Neural crest cell (in vitro differentiated cells): ENCODE results near the gene FAM170B. TPM values are rescaled to one million over a fixed set of nuclear protein-coding genes. Genes with fewer than 3 reads are reported as not detected.

Experiments
- DNase-seq: peaks from one replicate; pipeline ENCODE4 v3.0.0; 2021; ENCODE audit warnings: low read depth, mixed read lengths, low spot score
- H3K27ac Mint-ChIP-seq: one replicate; pipeline ENCODE4 v1.8.0; 2021; ENCODE audit warnings: mild to moderate bottlenecking, mixed read lengths; ENCODE audit not compliant: unreplicated experiment
- H3K27me3 Mint-ChIP-seq: 2 replicates; pipeline ENCODE4 v1.8.0; 2021; ENCODE audit warnings: low read depth, mild to moderate bottlenecking, mixed read lengths
- H3K36me3 Mint-ChIP-seq: 2 replicates; pipeline ENCODE4 v1.8.0; 2021; ENCODE audit warnings: low read depth, mild to moderate bottlenecking, mixed read lengths
- H3K4me1 Mint-ChIP-seq: 2 replicates; pipeline ENCODE4 v1.8.0; 2021; ENCODE audit warnings: mixed read lengths
- H3K4me3 Mint-ChIP-seq: one replicate; pipeline ENCODE4 v1.8.0; 2021; ENCODE audit warnings: mild to moderate bottlenecking, mixed read lengths
- H3K9me3 Mint-ChIP-seq: 2 replicates; pipeline ENCODE4 v1.8.0; 2021; ENCODE audit warnings: mixed read lengths
- total RNA-seq: library from RNA; stranded (reverse); gene quantifications from 2 replicates; pipeline ENCODE4 v1.2.1, GENCODE V29; 2021
- TF ChIP-seq, protein P1 (sequence below): fragments of 200-600 bp; sonication (generic); conservative IDR thresholded peaks from 2 replicates; pipeline ENCODE4 v1.5.0; 2021; ENCODE audit warnings: antibody characterized with exemption, mild to moderate bottlenecking

FAM170B gene
- total RNA-seq, 1 donor from 2014 or later = not detected

DNA sequence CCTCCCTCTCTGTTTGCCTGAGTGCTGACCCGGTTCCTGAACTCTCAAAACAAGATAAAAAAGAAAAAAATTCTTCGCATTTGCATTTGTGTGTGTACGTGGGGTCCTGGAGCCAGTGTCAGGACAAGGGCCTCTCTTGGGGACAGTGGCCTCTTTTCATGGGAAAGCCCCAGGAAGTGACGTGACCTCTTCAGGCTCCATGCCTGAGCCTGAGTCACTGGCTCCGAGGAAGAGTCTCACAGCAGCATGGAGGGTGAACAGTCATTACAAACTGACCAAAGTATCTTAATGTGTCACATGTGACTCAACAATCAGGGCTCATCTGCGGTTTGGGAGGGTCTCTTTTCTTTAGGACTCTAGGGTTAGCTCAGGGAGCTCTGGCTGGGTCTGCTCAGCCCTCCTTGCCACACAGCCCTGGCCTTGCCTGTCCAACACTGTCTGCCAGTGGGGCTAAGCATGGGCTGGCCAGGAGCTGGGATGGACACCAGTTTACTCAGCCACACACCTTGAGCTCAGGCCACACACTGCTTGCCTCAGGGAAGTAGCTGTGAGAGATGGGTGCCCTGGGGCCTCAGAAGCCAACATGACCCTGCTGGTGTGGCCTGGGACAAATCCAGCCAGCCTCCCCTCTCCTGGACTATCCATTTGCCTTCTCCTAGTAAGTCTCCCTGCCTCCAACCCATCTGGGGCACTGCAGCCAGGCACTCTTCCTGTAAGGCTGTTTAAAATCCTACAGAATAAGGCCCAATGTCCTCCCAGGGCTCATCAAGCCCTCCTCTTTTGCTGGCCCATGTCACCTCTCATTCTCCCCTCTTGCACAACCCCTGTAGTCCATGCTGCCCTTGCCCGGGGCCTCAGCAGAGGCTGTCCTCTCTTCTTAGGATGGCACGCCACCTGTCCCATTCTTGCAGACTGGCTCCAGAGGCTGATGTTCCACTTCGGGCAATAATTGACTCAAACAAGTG is 43.9 kb upstream of the FAM170B start:
- Mint-ChIP-seq H3K9me3 (no peaks in the 10 kb centered on the region), H3K4me1 (peaks cover 22% of the 10 kb centered on the region), H3K4me3 (no peak overlapping the region), H3K27ac (peak overlapping the region; percentile 93), H3K27me3 (no peaks in the 10 kb centered on the region), H3K36me3 (no peaks in the 10 kb centered on the region)
- TF ChIP-seq, protein P1, sequence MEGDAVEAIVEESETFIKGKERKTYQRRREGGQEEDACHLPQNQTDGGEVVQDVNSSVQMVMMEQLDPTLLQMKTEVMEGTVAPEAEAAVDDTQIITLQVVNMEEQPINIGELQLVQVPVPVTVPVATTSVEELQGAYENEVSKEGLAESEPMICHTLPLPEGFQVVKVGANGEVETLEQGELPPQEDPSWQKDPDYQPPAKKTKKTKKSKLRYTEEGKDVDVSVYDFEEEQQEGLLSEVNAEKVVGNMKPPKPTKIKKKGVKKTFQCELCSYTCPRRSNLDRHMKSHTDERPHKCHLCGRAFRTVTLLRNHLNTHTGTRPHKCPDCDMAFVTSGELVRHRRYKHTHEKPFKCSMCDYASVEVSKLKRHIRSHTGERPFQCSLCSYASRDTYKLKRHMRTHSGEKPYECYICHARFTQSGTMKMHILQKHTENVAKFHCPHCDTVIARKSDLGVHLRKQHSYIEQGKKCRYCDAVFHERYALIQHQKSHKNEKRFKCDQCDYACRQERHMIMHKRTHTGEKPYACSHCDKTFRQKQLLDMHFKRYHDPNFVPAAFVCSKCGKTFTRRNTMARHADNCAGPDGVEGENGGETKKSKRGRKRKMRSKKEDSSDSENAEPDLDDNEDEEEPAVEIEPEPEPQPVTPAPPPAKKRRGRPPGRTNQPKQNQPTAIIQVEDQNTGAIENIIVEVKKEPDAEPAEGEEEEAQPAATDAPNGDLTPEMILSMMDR = no peak
- DNase-seq = no peak

DNA sequence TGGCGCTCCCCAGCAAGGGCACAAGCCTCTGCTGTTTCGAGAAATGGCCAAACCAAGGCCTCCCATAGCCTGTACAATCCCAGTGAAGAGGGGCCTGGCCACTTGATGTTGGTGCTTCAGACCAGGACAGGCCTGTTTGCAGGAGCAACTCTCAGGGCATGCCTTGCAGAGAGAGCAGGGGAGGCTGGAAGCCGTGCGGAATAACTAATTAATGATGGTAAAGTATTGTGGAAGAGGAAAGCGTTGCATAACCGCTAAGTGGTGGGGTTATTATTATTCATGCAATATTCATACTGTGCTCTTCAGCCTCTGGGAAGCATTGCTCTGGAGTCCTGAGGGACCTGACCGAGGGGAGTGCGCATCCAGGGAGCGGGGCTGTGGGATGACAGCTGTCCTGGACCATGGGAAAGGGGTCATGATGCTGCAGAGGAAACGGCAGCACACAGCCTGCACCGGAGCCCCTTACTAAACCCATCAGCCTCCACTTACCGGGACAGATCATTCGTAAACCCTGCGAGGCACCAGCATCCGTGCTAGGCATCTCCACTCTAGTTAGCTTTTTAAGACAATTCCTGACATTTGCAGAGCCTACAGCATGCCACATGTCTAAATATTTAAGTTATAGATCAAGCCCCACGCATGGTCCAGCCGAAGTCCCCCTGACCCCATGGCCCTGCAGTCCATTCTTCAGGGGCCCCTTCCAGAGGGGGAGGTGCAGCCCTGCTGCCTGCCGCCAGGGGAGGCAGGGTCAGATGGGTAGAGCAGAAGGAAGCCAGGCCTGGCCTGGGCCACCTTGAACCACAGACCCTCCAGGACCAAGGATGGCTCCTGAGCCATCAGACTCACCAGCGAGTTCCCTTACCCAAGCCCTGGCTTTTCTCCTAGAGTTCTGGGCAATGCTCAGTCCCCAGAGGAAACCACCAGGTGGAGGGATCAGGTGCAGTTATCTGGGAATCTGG is 42.8 kb upstream of the FAM170B start:
- TF ChIP-seq, protein P1 = no peak
- no peak overlapping the region for H3K4me3 Mint-ChIP-seq
- no peaks in the 10 kb centered on the region for H3K9me3 Mint-ChIP-seq
- H3K4me1 Mint-ChIP-seq = peaks cover 22% of the 10 kb centered on the region
- H3K36me3 Mint-ChIP-seq = no peaks in the 10 kb centered on the region
- no peak overlapping the region for H3K27ac Mint-ChIP-seq
- H3K27me3 Mint-ChIP-seq = no peaks in the 10 kb centered on the region
- no peak for DNase-seq

DNA sequence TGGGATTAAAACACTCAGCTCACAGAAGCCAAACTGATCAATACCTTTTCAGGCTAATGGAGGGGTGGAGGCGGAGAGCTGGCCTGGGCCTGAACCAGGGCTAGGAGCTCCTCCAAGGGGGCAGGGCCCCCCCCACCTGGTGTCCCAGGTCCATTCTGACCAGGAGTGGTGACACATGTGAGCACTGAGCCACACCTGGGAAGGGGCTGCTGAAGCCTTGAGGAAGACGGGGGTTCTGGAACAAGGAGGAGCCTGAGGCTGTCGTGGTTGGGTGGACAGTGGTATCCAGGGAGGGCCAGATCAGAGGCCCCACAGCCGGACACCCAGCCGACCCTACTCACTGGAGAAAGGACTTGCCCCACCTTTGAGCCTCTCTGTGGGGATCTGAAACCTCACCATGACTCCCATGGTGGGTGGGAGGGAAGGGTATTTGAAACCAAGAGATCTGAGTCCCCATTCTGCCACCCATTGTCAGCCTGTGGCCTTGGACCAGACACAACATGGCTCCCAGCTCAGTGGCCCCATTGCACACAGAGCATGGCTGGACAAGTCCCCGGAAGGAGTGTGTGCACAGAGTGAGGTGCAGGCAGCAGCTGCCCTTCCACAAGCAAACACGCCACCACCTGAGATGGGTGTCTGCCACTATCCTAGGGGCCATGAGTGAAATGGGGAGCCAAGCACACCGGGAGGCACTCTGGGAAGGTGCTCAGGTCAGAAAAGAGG is 41.9 kb upstream of the FAM170B start:
- Mint-ChIP-seq H3K4me1 (peaks cover 22% of the 10 kb centered on the region), H3K9me3 (no peaks in the 10 kb centered on the region), H3K36me3 (no peaks in the 10 kb centered on the region), H3K27me3 (no peaks in the 10 kb centered on the region), H3K4me3 (no peak overlapping the region), H3K27ac (no peak overlapping the region)
- no peak for DNase-seq
- TF ChIP-seq, protein P1 = no peak

DNA sequence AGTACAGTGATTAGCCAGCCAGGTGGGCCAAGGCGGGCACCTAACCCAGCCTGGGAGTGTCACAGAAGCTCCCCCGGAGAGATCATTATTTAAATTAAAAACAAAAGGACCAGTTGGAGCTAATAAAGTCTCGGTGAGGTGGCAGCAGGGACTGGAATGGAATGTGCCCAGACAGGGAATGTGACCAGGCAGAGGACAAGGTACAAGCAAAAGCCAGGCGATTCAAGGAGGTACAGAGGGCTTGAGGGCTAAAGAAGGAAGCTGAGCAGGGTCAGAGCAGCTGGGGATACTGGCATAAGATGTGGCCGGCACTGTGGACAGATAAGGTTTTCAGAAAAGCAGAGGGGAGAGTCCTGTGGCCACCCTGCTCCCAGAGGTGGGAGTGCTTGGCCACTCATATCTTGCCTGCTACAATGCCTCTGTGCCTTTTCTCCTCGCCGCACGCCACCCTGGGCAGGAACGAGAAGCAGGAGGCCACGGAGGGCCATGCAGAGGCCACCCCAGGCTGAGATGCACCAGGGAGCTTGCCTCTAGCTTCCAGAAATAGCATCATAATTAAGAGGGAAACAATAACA is 41.2 kb upstream of the FAM170B start:
- DNase-seq = no peak
- Mint-ChIP-seq H3K4me1 (peaks cover 22% of the 10 kb centered on the region), H3K4me3 (no peak overlapping the region), H3K36me3 (no peaks in the 10 kb centered on the region), H3K9me3 (no peaks in the 10 kb centered on the region), H3K27ac (no peak overlapping the region), H3K27me3 (no peaks in the 10 kb centered on the region)
- TF ChIP-seq, protein P1 = no peak
